ENCODE measurements around the gene DUSP8.

The DUSP8 gene

GRCh38 chr11:1532606-1533341 is 39.3 kb downstream of the DUSP8 start:
- DNase-seq (ENCODE audit: low spot score): no peak

GRCh38 chr11:1532014-1532586 is 40.0 kb downstream of the DUSP8 start:
- DNase-seq (ENCODE audit: low spot score): peak; percentile 84

GRCh38 chr11:1531449-1532013 is 40.5 kb downstream of the DUSP8 start:
- DNase-seq (ENCODE audit: low spot score): no peak

- DNase-seq (ENCODE audit: low spot score): no peak
Observed at GRCh38 chr11:1530686-1531448, 41.2 kb downstream of the DUSP8 start.

DNA sequence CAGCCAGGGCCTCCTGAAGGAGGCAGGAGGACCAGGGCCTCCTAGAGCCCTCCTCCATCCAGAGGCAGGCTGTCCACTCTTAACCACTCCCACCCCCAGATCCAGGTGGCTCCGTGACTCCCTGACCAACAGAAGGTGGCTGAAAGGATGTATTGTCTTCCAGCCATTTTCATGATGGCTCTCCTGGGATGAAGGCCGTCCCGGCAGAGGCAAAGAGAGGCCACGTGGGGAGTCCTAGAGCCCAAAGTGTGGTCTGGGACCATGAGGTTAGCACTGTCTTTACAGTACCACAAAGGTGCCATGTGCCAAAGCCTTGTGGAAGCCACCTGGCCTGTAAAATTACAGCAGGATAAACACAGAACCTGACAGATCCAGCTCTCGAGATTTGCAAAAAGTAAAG is 42.3 kb downstream of the DUSP8 start:
- DNase-seq (ENCODE audit: low spot score): no peak

- DNase-seq (ENCODE audit: low spot score): no peak
Observed at GRCh38 chr11:1529286-1529685, 42.8 kb downstream of the DUSP8 start.

DNA sequence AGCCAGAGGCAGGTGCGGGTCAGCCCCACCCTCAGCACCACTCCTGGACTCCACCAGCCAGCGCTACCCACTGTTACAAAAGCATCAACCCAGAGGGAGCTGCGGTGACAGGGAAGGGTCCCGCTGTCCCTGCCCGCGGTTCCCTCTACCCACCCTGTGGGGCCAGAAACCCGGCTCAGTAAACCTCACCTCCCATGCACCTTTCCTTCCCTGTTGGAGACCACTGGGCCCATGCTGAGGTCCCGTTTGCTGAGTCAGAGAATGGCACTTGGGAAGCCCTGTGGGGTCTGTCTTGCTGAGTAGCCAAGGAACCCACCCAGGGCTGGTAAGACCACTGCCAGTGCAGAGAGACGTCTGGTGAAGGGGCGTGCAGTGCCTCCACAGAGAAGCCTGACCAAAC is 43.4 kb downstream of the DUSP8 start:
- no peak for DNase-seq (ENCODE audit: low spot score)

DNA sequence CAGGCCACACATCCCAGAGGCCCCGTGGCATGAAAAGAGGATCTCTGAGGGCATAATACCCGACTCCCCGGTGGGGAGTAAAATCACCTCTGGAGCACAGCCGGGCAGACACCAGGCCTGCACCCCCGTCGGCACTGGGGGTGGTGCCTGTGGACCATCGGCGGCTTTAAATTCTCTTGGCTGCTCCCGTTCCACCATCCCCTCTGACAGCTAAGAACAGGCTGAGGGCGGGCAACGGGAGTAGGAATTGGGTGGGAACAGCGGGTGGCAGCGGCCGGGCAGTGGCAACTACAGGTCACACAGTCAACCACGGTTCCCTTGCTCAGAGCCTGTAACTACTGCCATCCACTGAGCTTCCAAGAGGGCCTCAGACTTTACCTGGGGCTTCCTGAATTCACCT is 45.3 kb downstream of the DUSP8 start:
- no peak for DNase-seq (ENCODE audit: low spot score)

GRCh38 chr11:1523779-1524178 is 48.3 kb downstream of the DUSP8 start:
- DNase-seq (ENCODE audit: low spot score): no peak

- no peak for DNase-seq (ENCODE audit: low spot score)
Observed at GRCh38 chr11:1523077-1523476, 49.0 kb downstream of the DUSP8 start.

- no peak for DNase-seq (ENCODE audit: low spot score)
Observed at GRCh38 chr11:1522081-1522424, 50.0 kb downstream of the DUSP8 start.

GRCh38 chr11:1521382-1522080 is 50.5 kb downstream of the DUSP8 start:
- no peak for DNase-seq (ENCODE audit: low spot score)

DNA sequence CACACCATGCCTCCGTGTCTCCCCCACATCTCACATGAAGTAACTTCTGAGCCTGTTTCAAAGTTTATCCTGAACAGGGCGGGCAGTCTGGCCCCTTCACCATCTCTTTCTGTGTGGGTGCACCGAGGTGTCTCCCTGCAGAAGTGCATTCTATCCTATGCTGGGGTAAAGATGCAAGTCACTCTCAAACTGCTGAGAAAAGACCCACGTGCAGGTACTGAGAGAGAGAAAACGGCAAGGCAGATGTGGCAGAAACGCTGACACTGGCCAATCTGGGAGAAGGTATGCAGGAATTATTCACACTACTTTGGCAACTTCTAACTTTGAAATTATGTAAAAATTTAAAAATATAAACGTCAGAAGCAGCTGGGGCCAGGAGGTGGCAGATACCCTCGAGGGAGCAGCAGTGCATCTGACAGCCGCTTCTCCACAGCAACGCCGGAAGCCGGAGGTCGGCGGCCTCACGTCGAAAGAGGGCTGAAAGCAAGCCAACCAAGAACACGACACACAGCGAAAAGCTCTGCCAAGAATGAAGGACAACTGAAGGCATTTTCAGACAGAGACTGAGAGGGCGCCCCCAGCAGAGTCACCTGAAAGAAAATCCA is 51.3 kb downstream of the DUSP8 start:
- DNase-seq (ENCODE audit: low spot score): no peak

GRCh38 chr11:1520209-1520662 is 51.8 kb downstream of the DUSP8 start:
- DNase-seq (ENCODE audit: low spot score): no peak

DNA sequence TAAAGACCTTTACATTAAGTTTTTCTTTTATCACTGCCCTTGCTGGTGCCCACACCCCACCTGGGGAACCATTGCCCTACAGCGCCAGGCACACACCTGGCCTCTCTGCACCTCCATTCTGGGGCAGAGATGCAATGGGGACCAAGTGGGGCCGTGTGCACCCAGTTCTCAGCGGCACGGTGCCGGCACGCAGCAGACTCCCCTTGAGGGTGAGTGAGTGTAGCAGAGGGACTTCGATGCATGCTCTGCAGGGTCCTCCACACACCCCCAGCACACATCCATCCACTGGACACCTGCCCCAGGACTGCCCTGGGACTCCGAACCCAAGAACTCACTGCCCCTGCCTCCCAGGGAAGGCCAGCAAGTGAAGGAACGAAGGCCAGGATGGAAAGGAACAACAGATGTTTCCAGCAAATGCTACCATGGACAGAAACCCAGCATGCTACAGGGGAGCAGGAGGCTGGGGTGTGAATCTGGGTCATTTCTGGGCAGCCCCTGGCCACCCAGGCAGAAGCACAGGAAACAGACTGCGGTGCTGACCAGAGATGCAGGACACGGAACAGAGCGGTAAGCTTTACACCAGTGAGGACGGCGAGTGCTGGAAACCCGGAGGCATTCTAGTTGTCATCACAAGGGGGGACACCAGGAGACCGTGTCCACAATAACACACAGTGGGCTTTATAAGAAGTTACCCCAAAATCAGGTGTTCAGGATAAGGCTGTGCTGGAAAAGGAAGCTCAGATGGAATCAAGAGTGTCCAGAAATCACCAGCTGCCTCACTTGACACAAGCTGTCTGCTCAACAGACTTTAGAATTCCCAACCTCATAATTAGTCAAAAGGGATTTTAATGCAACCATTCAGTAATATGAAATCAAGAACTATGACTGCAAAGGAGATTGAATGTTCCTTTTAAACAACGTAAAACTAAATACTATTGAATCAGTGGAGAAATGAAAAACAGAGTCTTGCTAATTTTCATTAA is 52.8 kb downstream of the DUSP8 start:
- no peak for DNase-seq (ENCODE audit: low spot score)

- DNase-seq (ENCODE audit: low spot score): no peak
Observed at GRCh38 chr11:1518301-1518700, 53.8 kb downstream of the DUSP8 start.

DNA sequence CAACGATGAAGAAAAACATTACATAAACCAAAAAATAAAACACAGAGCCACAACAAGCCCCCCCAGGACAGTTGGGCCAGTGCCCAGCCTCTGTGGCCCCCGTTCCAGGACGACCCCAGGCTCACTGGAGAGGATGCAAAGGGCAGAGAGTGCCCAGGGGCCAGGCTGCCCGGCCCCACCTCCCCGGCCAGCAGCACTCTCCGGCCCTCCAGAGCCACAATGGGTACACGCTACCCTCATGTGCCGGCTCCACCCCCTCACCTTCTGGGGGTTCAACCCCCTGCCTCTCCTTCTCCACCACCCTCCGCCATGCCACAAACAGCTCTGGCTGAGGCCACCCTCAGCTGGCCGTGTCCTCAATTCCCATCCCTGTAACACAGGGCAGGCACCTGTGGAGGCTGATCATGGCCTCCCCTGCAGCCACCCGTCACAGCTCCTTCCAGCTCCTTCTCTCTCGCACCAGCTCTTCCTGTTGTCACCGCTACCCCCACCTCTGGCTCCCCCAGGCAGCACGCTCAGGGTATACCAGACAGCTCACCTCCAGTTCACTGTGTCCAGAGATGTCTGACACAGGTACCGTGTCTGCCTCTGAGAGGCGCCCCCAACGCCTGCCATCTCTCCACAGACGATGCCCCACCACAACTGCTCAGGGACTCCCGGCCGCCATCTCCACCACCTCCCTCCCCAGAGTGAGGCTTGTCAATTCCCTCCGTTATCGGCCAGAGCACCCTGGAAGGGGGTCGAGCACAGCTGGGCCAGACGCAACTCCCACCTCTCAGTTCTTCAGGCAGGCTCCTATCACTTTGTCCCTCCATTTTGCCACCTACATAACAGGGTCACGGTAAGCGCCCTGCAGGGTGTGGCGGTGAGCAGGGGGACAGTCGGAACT is 54.7 kb downstream of the DUSP8 start:
- DNase-seq (ENCODE audit: low spot score): no peak

DNA sequence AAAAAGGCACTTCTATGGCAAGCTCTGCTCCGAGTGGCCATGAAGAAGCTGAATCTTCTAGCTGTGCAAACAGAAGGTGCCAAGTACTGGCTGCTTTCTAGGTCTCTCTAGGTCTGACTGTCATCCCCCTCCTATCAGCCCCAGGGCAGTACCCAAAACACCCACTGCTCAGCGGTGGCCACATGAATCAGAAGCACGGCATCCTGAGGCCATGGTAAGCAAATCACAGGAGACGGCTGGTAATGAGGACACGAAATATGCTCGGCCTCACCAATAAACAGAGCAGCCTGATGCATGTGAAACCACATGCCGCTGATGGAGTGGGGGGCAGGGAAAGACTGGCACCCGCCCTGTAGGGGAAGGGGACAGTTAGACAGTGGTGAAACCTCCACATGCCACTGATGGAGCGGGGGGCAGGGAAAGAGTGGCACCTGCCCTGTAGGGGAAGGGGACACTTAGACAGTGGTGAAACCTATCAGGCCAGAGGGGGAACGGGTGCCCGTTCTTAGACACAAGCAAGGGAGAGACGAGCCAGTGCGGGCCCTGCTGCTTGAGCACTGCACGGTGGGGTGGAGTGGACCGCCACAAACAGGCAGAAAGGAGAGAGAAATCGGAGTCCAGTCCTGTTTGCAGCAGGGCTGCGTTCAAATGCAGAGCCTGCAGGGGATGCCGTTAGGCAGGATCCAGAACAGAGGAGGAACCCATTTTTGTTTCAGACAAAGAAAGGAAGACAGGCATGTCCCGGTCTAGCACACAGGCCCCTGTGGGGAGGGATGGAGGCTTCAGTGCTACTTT is 55.6 kb downstream of the DUSP8 start:
- peak; percentile 61 for DNase-seq (ENCODE audit: low spot score)
